GM21528 (cell line): ENCODE results near the gene GFRA1.

Experiments used
- ATAC-seq: cut with Tn5 transposase; IDR thresholded peaks from one replicate; pipeline ENCODE4 v1.9.1; 2021; ENCODE audit warnings: mild to moderate bottlenecking, moderate library complexity; ENCODE audit not compliant: unreplicated experiment, low FRiP score

Gene GFRA1

DNA sequence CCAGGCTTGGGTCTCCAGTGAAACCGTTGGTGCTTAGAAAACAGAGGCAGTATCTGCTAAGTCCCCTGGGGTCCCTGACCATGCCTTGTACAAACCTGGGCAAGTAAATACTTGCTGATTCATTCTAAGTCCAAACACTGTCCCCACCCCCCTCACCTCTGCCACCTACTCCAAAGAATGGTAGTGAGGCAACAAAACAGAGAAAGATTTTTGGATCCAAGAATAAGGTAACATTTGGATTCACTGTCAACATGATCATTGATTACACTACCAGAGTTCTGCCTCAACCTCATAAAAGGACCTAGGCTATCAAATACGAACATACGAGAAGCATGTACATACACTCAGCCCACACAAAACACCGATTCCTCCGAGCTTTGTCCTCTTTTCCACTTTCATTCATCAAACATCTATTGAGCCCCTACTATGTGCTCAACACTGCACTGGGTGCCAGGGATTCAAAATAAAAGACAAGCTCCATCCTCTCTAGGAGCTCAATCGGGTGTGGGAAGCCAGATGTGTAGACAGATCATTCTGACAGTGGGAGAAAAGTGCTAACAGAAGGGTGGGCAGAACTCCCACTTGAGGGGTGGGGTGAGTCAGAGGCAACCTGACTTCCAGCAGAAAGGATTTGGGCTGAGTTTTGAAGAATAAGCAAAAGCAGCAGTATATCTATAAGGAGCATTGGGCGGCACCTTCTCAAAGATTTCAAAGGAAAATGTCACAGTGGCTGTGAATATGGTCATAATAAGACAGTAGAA is 71.2 kb downstream of the GFRA1 start:
- ATAC-seq = no peak

DNA sequence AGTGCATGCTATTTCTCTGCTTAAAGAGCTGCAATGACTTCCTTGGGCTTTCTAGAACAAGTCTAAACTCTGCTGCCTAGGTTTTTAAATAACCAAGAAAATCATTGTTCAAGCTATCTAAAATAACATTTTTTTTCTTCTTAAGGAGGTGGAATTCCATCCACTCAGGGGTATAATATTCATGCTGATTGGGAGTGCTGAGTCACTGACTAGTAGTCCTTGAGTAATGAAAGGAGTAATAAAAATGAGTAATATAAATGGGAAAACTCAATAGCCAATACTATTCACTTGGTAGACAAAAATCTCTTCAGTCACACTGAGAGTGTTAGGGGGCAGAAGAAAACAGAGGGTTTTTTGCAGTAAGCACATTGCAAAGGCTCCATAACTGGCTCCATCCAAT is 72.0 kb downstream of the GFRA1 start:
- no peak for ATAC-seq

DNA sequence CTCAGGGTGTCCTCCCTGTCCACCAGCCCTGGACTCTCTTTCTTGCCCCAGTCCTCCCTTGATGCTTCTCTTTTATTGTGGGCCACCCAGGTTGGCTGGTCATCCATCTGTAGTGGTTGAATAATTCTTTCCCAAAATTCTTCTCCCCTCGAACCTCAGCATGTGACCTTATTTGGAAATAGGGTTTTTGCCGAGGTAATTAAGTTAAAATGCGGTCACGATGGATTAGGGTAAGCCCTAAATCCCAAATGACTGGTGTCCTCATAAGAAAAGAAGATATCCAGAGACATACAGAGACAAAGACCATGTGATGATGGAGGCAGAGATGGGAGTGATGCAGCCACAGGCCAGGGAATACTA is 74.3 kb downstream of the GFRA1 start:
- no peak for ATAC-seq

DNA sequence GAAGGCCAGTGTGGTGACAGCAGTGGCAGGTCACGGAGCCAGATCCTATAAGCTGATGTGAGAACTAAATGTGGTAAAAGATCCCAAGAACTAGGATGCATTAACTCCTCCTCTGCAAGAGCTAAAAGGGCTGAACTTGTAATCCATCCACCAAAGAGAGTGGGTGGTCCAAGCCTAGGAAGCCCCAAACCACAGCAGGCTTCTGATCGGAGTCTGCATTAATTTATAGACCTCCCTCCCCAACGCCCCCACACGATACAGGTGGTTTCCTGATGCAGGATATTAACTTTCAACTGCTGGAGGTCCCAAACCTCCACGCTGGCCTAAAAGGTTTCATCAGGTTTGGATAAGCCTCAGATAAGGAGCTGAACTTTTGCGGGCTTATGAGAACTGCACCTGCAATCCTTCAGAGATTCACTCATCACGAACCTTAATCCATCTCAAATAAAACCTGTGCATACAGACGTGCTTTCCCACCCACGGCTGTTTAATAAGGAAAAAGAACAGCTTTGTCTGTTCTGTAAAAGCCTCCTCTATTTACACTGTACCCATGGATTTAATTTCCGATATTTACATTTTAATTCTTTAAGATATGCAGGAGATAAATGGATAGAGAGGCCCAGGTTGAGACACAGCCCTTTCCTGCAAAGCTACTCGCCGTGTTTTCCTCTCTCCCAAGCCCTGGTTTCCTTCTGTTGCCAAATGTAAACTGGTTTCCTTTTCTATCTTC is 74.9 kb downstream of the GFRA1 start:
- no peak for ATAC-seq

DNA sequence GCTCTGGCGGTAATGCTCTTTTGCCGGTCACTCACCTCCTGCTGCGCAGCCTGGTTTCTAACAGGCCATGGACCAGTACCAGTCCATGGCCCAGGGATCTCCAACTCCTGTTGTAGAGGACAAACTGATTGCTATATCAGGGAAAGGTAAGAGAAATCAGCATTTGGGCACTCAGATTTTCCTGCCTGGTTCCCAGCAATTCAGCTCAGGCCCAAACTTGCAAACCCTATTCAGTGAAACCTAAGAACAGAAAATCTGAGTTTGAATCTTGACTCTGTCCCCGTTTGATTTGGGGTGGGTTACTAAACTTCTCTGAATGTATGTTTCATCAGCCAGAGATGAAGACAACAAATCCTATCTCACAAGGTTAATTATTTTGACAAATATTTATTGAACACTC is 77.4 kb downstream of the GFRA1 start:
- ATAC-seq = no peak

DNA sequence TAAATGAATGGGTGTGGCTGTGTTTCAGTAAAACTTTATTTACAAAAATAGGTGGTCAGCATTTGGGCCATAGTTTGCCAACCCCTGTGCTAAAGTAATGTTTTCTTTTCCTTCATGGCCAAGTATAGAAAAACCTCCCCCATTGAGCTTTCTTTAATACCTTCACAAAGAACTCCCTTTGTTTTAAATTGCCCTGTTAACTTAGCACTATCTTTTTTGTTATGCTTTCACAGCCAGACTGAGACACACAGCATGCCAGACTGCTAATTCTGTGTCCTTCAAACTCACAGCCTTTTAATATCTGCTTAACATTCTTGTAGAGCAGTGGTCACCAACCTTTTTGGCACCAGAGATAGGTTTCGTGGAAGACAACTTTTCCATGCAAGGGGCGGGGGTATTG is 78.0 kb downstream of the GFRA1 start:
- no peak for ATAC-seq

DNA sequence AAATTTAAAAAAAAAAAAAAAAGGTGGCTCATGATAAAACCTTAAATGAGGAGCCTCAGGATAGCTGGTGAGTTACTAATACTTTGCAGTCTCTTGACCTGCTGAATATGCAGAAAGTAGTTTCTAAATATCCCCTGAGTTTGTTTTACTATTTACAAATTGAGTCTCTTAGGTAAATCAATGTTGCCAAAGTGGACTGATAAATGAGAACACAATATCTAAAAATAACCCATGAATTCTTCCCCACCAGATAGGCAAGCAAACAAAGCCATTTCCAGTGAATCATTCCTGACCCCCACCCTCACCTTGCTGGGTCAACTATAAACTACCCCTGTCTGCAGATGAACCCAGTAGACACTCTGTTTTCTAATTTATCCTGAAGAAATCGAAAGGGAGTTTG is 78.9 kb downstream of the GFRA1 start:
- ATAC-seq = no peak

DNA sequence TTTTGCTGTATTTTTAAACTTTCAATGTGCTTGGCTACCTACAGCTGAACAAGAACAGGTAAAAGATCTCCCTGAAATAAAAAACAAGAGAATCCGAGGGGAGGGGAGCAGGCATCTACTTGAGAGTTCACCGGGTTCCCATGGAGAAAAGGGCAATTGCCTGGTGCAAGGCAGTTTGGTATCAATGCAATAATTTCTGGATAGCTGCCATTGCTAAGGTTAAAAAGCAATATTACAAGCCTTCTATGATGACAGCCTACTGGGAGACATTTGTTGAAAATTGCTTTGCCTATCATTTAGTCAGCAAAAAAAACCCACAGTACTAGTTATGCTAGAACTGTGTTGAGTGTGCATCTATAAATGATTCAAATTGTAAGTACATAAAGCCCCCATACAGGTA is 82.1 kb downstream of the GFRA1 start:
- ATAC-seq = no peak

DNA sequence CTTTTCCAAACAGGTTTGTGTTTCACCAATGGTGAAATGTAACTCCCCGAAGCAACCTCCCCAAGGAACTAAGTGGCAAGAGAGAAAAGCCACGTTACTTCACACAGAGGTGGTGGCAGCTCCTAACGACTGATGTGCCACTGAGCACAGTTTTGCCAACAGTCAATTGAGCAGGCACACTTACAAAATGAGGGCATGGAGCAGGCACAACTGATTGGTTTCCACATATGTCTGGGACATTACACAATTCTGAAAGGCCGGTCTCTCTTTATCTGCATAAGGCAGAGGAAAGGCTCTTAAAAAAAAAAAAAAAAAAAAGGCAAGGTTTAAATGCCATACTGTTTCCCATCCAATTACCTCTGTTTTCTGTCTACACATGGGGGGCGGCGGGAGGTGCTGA is 86.7 kb downstream of the GFRA1 start:
- ATAC-seq = no peak

DNA sequence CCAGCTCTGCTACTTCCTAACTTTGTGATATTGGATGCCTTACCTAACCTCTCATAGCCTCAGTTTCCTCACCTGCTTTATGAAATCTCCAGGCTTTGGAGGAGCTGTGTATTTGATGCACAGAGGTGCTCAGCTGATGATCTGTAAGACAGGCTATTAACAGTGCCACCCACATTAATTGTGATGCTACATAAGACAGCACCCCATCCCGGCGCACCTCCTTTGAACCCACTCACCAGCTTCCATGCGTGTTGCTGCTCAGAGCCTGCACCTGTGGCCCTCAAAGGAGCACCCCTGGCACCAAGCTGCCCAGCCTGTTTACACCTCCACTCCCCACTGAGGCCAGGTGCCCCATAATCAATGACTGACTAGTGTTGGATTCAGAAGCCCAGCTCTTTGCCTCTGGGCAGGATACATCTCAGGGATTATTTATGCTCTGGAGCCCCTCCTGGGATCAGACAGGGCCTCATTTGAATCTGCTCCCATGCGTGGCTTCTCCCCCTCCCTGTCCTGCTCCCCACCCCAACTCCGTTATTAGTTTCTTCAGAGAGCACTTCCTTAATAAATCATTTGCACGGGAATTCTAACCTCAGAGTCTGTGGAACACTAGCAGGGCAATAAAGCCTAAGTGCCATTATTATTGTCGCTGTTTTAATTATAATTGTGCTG is 87.7 kb downstream of the GFRA1 start:
- ATAC-seq = no peak

DNA sequence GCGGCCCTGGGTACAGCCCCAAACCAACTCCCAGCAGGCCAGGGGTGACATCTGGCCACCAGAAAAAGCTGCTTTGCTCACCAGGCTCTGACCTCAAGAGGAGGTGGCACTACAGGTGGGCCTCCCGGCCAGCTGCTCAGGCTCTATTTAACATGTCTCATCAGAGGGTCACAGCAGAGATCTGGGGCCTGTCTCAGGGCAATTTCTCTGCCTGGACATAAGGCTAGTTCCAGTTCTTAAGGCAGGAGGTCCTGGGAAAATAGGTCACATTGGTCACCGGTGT is 88.6 kb downstream of the GFRA1 start:
- ATAC-seq = no peak

DNA sequence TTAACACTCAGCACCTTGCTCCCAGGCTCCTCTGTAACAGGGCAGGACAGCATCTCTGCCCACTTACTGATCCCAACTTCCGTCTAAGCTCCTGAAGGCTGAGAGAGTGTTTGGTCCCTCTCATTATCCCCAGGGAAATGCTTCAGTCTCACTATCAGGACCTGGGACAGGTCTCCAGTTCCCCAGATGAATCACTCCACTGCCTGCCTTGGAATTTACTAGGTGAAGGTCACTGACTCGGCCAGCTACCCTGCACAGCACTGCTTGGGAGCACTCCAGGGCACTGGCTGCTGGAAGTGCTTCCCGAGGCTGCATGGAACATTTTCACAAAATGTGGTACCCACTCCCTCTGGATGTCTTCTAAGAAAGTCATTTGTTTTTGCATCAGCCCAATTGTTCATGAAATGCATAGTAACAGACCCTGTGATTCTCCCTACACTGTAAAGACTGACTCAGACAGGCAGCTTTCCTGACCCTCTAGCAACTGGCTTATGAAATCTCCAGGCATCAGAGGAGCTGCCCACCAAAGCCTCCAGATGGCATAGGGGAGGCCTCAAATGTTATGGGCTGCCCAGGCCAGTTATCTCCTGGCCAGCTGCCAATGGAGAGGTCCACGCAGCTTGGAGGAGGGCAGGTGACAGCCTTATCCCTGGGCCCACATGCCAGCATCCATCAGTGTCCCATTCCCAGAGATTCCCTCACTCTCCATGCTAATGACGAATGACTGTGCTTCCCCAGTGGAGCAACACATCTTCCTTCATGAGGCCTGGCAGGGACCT is 89.1 kb downstream of the GFRA1 start:
- no peak for ATAC-seq

DNA sequence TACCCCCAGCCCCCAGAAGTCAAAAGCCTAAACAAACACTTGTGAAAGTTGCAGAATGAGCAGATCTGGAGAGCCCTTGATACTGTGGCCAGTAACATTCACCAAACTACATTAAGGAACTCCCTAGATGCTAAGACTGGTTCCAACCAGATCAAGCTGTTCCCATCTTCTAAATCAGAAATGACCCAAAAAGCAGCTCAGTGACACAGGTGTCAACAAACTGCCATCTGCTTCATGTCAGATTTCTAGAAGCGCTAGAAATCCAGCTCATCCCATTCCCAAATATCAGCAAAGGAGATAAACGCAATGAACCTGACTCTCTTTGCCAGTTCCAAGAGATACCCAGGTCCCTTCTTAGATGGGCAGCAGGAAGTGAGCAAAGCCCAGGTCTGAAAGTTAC is 90.6 kb downstream of the GFRA1 start:
- no peak for ATAC-seq

DNA sequence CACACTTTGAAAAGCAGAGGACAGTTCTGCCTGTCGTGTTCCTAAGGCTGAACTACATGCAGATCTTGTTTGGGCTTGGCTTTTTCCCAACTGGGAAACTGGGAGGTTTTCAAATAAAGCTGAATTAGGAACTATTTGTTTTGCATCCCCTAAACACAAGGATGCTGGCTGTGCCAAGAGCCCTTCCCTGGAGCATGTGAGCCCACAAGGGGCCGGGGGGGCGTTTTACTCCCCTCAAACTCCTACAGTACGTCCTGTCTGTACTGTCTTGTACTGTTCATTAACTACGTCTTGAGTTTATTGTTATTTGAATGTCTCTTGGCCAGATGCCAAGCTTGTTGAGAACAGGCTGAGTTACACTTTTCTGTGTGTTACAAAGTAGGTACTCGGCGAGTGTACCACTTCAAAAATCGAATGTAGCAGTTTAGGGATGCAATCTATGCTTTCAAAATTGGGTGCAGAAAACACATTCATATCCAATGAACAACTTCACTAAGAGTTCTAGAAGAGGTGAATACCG is 94.9 kb downstream of the GFRA1 start:
- ATAC-seq = no peak

DNA sequence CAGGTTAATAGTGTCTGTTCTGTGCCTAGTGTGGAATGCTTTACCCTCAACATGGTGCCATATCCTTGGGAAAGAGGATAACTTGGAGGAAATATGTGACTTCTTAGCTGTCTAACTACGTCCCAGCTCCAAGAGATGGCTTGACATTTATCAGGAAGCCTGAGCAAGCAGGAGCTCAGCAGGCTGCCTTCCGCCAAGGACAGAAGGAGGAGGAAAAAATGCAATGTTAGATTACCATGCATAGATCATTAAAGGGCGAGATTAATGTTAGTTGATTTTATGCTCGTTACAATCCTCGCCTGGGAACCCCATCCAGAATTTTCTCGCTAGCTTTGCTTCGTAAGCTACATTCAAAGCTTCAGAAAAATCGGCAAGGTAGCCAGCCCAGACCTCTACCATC is 97.8 kb downstream of the GFRA1 start:
- no peak for ATAC-seq

DNA sequence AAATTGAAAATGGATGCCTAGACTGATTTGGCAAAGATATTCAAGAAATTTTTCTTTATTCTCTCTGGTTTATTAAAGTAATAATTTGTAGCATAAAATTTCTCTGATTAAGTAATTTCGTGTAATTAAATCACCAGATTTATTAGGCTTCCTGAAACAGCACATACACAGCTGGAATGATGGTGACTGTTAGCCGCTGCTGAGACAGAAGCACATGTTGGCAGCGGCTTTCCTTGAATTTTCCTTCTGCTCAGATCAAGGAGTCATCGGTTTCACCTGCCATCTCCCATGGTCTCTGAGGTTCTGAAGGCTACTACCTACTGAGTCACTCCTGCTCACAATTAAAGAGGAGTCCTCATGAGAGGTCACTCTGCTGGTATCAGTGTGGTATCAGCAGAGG is 101.5 kb downstream of the GFRA1 start:
- no peak for ATAC-seq

DNA sequence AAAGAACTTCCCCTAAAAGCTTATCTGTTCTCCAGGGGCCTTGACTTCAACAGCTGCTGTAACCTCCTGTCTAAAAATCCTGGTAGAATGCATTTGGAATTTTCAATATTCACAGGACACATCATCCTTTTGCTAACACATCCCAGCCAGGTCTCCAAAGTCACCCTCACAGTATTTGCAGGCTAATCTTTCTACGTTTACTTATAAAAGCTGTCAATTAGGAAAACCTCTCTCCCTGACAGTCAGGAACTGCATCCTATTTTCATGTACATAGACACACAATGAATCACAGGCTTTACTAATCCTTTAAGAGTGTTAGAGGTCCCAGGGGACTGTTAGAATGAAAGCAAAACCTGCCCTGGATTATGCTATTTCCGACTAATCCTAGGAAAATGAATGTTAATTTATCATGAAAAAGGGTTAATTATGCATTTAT is 102.2 kb downstream of the GFRA1 start:
- ATAC-seq = no peak

DNA sequence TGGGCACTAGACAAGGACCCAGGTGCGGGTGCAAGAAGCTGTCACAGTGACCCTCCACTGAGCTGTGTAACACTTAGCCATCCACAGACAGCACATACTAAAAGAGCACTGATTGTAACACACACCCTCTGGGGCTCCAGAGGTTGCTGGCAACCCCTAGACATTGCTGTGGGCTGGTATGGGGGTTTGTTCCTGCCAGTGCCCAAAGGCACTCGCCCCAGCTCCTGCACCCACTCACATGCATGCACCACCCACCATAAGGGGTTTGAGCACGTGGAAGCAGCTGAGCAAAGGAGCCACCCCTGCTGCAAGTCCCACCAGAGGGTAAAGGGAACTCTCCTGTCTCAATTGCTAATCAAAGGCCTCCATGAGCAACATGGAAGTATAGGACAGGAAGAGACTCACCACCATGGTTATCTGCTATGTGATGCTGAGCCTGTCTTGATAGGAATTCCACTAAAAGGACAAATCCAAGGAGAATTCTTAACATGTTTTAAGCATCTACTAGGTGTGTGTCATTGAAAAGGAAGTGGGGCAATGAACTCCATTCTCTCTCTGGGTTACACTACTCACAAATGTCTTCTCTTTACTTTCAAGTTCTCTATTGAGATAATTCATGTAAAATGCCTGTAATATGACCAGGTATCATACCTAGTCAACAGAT is 103.1 kb downstream of the GFRA1 start:
- ATAC-seq = no peak

DNA sequence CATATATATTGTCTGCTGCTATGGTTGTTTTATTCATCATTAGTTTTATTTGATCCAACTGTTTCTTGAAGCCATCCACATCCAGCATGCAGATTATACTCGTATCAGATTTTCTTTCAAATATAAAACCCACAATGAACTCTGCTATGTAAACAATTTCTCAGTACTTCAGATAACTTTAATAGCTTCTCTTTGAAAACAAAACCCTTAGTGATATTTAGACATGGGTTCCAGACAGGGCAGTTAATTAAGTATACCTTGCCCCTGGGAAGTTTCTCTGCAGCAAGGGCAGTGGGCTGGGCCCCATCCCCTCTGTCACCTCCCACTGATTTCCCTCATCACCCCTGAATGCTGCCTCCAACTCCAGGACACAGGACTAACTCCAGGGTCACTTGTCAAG is 104.3 kb downstream of the GFRA1 start:
- ATAC-seq = no peak

DNA sequence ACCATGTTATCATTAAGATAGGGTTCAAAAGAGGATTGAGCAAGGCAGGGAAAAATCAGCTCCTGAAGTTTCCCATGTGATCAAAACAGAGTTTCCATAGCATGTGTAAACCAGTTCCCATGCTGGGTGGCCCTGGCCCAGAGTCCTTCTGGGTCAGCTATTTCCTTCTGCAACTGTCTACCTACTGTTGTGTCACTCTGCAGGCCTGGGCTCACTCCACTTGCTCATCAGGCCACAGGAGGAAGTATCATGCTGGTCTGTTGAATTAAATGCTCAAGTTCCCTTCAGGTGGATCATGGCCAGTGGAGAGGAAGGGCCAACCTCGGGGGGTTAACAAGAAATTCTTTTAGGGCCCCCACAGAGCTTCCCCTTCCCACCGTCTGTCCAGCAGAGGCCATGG is 104.7 kb downstream of the GFRA1 start:
- ATAC-seq = no peak
